GM12878 (cell line): ENCODE results near the gene FCER1G. TPM values are rescaled to one million over a fixed set of nuclear protein-coding genes. Genes with fewer than 3 reads are reported as not detected.

Source experiments
- BCL11A ChIP-seq: IDR thresholded peaks from 2 replicates; pipeline ENCODE4 v1.6.1; 2011; ENCODE audit warnings: low read depth, low read length
- BMI1 ChIP-seq: fragments of 450-650 bp; IDR thresholded peaks from 2 replicates; pipeline ENCODE4 v1.6.1; 2016; ENCODE audit warnings: mild to moderate bottlenecking, moderate library complexity, borderline replicate concordance
- CBFB ChIP-seq: IDR thresholded peaks from 2 replicates; pipeline ENCODE4 v1.6.1; 2016; ENCODE audit warnings: antibody characterized with exemption, low read depth
- CHD2 ChIP-seq: IDR thresholded peaks from 2 replicates; pipeline ENCODE4 v1.6.1; 2011; ENCODE audit warnings: low read depth, low read length, improper control_type of control experiment, borderline replicate concordance
- DPF2 ChIP-seq: fragments of 450-650 bp; IDR thresholded peaks from 2 replicates; pipeline ENCODE4 v1.6.1; 2017; ENCODE audit warnings: mild to moderate bottlenecking
- FOXM1 ChIP-seq: IDR thresholded peaks from 2 replicates; pipeline ENCODE4 v1.6.1; 2012; ENCODE audit warnings: low read depth, mild to moderate bottlenecking, inconsistent platforms, low read length, moderate library complexity
- IKZF2 ChIP-seq, 2 experiments: fragments of 450-650 bp; IDR thresholded peaks; 2 replicates each; pipeline ENCODE4 v1.6.1; 2017; ENCODE audit warnings: mild to moderate bottlenecking in 2 of 2, moderate library complexity in 2 of 2
- KDM1A ChIP-seq: fragments of 200-600 bp; sonication (generic); IDR thresholded peaks from 2 replicates; pipeline ENCODE4 v1.6.1; 2016; ENCODE audit warnings: borderline replicate concordance
- NFYB ChIP-seq: IDR thresholded peaks from 2 replicates; pipeline ENCODE4 v1.6.1; 2011; ENCODE audit warnings: low read depth, mild to moderate bottlenecking, low read length, improper control_type of control experiment, moderate library complexity; ENCODE audit not compliant: insufficient read depth
- PAX5 ChIP-seq: IDR thresholded peaks from 2 replicates; pipeline ENCODE4 v1.6.1; 2011; ENCODE audit warnings: low read depth, low read length, borderline replicate concordance
- SP1 ChIP-seq: IDR thresholded peaks from one replicate; pipeline ENCODE4 v1.6.1; 2011; ENCODE audit warnings: low read depth, low read length
- SUZ12 ChIP-seq: fragments of 200-600 bp; sonication (generic); IDR thresholded peaks from one replicate; pipeline ENCODE4 v1.6.1; 2018; ENCODE audit warnings: antibody characterized with exemption, mild to moderate bottlenecking; ENCODE audit not compliant: unreplicated experiment
- TBL1XR1 ChIP-seq: IDR thresholded peaks from 2 replicates; pipeline ENCODE4 v1.6.1; 2012; ENCODE audit warnings: low read depth, low read length, improper control_type of control experiment
- ZBED1 ChIP-seq: IDR thresholded peaks from 2 replicates; pipeline ENCODE4 v1.6.1; 2016; ENCODE audit warnings: borderline replicate concordance
- ZZZ3 ChIP-seq: IDR thresholded peaks from 2 replicates; pipeline ENCODE4 v1.6.1; 2011; ENCODE audit warnings: low read depth; ENCODE audit not compliant: control insufficient read depth, insufficient read length
- polyA plus RNA-seq, 11 experiments: library from polyadenylated mRNA; depleted of rRNA in 4 of 11; unstranded in 6 of 11; stranded (reverse) in 5 of 11; fragments of >200 nt; fragmentation: Nextera tagmentation in 4 of 11; fragmentation: Illumina TruSeq in 1 of 11; extraction: Ambion mirVana in 4 of 11; extraction: Trizol in 1 of 11; gene quantifications; 1 replicate in 1 of 11; 2 replicates in 10 of 11; pipeline versions ENCODE4 v1.2.1 to v1.2.3, GENCODE V29; 2011 to 2016; ENCODE audit warnings: inconsistent platforms in 2 of 11, missing spikeins in 2 of 11, low read depth in 1 of 11
- total RNA-seq, 4 experiments: library from RNA; depleted of rRNA in 3 of 4; stranded (reverse); fragments of >200 nt in 3 of 4; fragmentation: Illumina TruSeq in 1 of 4; extraction: Trizol in 1 of 4; gene quantifications; 2 replicates each; pipeline versions ENCODE4 v1.2.1 to v1.2.3, GENCODE V29; 2013 to 2021
- TF ChIP-seq, protein P1 (sequence below): fragments of 450-650 bp; IDR thresholded peaks from 2 replicates; pipeline ENCODE4 v1.6.1; 2017; ENCODE audit warnings: antibody characterized with exemption, mild to moderate bottlenecking, moderate library complexity

FCER1G gene
- total and polyA plus RNA-seq, 10 of the 15 experiments (the other 5 are each of a cell fraction or from before 2014, with no cell fraction given) = 0.40 to 1.9 (median 0.89) TPM

DNA sequence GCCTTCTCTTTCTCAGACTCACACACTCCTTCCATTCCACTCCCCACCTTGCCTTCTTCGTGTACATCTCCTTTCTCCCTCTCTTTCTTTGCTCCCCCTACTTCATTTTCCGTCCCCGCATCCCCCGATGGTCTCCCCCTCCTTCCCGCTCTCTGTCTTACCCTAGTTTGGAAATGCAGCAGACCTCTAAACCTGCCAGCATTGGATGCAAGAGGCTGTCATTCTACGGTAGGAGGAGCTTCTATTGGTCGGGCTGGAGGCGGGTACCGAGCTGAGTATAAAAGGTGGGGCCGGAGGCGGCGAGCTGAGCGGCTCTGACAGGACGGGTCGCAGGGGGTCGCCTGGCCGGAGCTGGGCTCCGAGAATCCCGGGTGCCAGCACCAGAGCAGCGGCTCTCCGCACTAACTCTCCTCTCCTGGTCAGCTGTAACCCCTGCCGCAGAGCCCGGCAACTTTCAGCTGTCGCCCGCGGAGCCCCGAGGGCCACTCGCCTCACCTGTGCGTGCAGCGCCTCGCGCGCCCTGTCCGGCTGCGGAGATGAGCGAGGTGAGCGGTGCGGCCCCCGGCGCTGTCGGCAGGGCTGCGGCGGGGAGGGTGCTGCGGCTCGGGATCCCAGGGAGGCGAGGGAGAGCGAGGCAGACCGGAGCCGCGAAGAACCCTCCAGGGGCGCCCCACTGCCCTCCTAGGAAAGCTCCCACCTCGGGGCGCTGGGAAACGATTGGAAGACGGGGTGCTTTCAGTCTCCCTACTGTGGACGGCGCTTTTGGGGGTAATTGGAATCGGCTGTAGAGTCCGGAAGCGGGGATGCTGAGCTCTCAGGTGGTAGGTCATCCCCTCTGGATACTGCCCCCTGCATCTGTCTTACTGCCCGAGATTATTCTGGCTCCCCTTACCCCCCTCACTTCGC, 43.6 kb downstream of the FCER1G start, which contains the start of gene PCP4L1 (continued):
- TF ChIP-seq, protein P1, sequence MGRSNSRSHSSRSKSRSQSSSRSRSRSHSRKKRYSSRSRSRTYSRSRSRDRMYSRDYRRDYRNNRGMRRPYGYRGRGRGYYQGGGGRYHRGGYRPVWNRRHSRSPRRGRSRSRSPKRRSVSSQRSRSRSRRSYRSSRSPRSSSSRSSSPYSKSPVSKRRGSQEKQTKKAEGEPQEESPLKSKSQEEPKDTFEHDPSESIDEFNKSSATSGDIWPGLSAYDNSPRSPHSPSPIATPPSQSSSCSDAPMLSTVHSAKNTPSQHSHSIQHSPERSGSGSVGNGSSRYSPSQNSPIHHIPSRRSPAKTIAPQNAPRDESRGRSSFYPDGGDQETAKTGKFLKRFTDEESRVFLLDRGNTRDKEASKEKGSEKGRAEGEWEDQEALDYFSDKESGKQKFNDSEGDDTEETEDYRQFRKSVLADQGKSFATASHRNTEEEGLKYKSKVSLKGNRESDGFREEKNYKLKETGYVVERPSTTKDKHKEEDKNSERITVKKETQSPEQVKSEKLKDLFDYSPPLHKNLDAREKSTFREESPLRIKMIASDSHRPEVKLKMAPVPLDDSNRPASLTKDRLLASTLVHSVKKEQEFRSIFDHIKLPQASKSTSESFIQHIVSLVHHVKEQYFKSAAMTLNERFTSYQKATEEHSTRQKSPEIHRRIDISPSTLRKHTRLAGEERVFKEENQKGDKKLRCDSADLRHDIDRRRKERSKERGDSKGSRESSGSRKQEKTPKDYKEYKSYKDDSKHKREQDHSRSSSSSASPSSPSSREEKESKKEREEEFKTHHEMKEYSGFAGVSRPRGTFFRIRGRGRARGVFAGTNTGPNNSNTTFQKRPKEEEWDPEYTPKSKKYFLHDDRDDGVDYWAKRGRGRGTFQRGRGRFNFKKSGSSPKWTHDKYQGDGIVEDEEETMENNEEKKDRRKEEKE = no peak
- TF ChIP-seq NFYB = peak; percentile 75
- no peak for TF ChIP-seq BMI1
- no peak for TF ChIP-seq BCL11A
- TF ChIP-seq DPF2 = no peak
- TF ChIP-seq PAX5 = no peak
- TF ChIP-seq TBL1XR1 = no peak
- TF ChIP-seq KDM1A = no peak
- TF ChIP-seq SP1 = peak; percentile 41
- no peak for TF ChIP-seq CHD2
- TF ChIP-seq ZBED1 = no peak
- TF ChIP-seq IKZF2 (IDR thresholded peaks at IDR 0.05) = no peak
- no peak for TF ChIP-seq CBFB
- TF ChIP-seq FOXM1 = no peak
- no peak for TF ChIP-seq ZZZ3
- TF ChIP-seq SUZ12 = no peak
